Measurements from ENCODE around the gene ARHGEF40.

GRCh38 chr14:21063479-21063878 is 6.6 kb upstream of the ARHGEF40 start:
- TF ChIP-seq CTCF (IDR thresholded peaks at IDR 0.05), result no peak
- no peak for TF ChIP-seq EP300 (IDR thresholded peaks at IDR 0.05)

Measured in tibial nerve (tissue), 4 donors.